ENCODE results near the gene SUN5. TPM values are rescaled to one million over a fixed set of nuclear protein-coding genes. Genes with fewer than 3 reads are reported as not detected.

The SUN5 gene
- total RNA-seq, 1 donor, result not detected

DNA sequence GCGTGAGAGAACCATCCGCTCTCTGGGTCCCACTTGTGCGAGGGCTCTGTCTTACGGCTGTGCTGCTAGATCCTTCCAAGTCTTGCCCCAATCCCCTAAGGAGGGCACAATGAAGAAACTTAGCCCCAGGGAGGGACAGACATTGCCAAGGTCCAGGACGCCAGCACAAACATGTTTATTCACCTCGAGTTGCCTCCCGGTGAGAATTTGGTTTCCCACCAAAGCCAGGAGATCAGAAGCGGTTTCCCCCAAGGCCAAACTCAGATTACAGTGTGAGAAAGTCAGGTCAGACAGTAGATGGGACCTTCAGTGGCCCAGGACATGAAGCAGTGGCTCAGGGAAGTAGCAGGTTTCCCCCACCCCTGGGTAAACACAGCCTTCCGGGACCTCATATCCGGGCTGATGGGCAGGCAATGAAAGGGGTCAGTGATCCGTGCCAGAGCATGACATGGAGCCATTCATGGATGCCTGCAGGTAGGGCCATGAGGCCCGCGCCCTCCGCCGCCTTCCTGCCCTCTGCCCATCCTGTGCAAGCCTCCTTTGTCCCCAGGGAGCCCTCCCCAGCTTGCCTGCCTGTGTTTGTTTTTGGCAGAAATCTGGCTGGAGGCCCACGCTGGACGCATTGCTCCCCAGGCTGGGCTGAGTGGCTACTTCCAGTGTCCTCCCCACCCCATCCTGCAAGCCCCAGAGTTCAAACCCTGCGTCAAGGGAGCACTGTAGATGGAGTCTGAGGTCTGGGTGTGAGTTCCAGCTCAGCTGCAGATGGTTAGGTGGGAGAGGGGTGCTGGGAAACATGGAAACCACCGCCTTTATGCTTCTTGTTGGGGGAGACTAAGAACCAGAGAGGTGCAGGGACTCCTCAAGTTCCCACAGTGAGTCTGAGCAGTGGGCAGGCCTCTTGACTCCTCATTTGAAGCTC, 5.2 kb upstream of the SUN5 start:
- TF ChIP-seq, protein P1, sequence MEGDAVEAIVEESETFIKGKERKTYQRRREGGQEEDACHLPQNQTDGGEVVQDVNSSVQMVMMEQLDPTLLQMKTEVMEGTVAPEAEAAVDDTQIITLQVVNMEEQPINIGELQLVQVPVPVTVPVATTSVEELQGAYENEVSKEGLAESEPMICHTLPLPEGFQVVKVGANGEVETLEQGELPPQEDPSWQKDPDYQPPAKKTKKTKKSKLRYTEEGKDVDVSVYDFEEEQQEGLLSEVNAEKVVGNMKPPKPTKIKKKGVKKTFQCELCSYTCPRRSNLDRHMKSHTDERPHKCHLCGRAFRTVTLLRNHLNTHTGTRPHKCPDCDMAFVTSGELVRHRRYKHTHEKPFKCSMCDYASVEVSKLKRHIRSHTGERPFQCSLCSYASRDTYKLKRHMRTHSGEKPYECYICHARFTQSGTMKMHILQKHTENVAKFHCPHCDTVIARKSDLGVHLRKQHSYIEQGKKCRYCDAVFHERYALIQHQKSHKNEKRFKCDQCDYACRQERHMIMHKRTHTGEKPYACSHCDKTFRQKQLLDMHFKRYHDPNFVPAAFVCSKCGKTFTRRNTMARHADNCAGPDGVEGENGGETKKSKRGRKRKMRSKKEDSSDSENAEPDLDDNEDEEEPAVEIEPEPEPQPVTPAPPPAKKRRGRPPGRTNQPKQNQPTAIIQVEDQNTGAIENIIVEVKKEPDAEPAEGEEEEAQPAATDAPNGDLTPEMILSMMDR (IDR thresholded peaks at IDR 0.05; ENCODE audit: insufficient read depth, low read length), result no peak
- no peak overlapping the region for H3K4me3 ChIP-seq (ENCODE audit: low read depth, low read length)
- DNase-seq (ENCODE audit: low read depth), result no peak

- DNase-seq (ENCODE audit: low read depth), result no peak
- H3K4me3 ChIP-seq (ENCODE audit: low read depth, low read length), result no peak overlapping the region
- TF ChIP-seq, protein P1 (IDR thresholded peaks at IDR 0.05; ENCODE audit: insufficient read depth, low read length), result no peak
These were observed 4.3 kb upstream of the SUN5 start for GRCh38 chr20:33008336-33009213.

GRCh38 chr20:33007376-33008335, 3.4 kb upstream of the SUN5 start, which contains the start of gene BPIFB2:
Gene BPIFB2, plus strand, starts transcription at chr20:33007704. Its CDS starts 871 bp downstream, at chr20:33008575.
- no peak for DNase-seq (ENCODE audit: low read depth)
- TF ChIP-seq, protein P1 (IDR thresholded peaks at IDR 0.05; ENCODE audit: insufficient read depth, low read length), result no peak
- no peak within 1 kb of the TSS for H3K4me3 ChIP-seq (ENCODE audit: low read depth, low read length)

DNA sequence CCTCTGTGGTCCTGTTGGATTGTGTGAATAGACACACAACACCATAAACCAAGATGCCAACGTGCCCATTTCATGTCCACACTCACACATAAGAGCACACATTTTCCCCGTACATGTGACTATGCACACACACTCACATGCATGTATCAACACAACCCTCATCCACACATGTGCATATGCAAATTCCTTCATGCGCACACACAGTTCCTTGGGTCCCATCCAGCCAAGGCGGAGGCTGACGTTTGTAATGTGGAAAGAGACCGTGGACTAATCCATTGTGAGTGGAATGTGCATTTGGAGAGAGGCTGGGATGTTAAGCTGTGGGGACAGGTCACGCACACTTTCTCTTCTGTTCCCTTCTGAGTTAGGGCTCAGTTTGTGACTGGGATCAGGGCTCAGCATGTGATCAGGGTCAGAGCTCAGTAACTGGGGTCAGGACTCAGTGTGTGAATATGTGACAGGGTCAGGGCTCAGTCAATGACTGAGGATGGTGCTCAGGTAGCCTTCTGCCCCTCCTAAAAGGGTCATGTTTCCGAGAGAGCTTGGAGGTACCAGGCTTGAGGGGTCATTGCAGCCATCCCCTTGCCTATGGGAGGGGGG, 2.6 kb upstream of the SUN5 start:
- TF ChIP-seq, protein P1 (IDR thresholded peaks at IDR 0.05; ENCODE audit: insufficient read depth, low read length), result no peak
- no peak for DNase-seq (ENCODE audit: low read depth)

GRCh38 chr20:33005908-33006775, 1.9 kb upstream of the SUN5 start:
- no peak for DNase-seq (ENCODE audit: low read depth)
- H3K4me3 ChIP-seq (ENCODE audit: low read depth, low read length), result no peak overlapping the region
- TF ChIP-seq, protein P1 (IDR thresholded peaks at IDR 0.05; ENCODE audit: insufficient read depth, low read length), result no peak

More for the DNA sequence above, 2.6 kb upstream of the SUN5 start:
- no peak overlapping the region for H3K4me3 ChIP-seq (ENCODE audit: low read depth, low read length)
